Measurements from ENCODE around the gene FGF9. TPM values are rescaled to one million over a fixed set of nuclear protein-coding genes. Genes with fewer than 3 reads are reported as not detected.

Gene FGF9
- total RNA-seq, 2 donors from 2014 or later, result 5.9 to 7.8 TPM

- intact Hi-C loops (cut with DNase I), result no loop called here
- no peak for DNase-seq
- ATAC-seq, result no peak
These were observed 26.1 kb downstream of the FGF9 start for GRCh38 chr13:21696865-21697448.

GRCh38 chr13:21698817-21699679 lies 28.2 kb downstream of the FGF9 start:
- DNase-seq, result no peak
- intact Hi-C loops (cut with DNase I), result no loop called here
- no peak for ATAC-seq

GRCh38 chr13:21701460-21701859 lies 30.6 kb downstream of the FGF9 start:
- DNase-seq, result no peak
- no peak for ATAC-seq

GRCh38 chr13:21703846-21704245 lies 33.0 kb downstream of the FGF9 start:
- ATAC-seq (no peak), DNase-seq (no peak)
- intact Hi-C loops (cut with DNase I), result no loop called here

More at GRCh38 chr13:21701460-21701859, 30.6 kb downstream of the FGF9 start:
- intact Hi-C loops (cut with DNase I), result no loop called here

- intact Hi-C loops (cut with DNase I), result no loop called here
- ATAC-seq, result no peak
- no peak for DNase-seq
These were observed 36.7 kb downstream of the FGF9 start for GRCh38 chr13:21707586-21707985.

- DNase-seq, result no peak
- no peak for ATAC-seq
- intact Hi-C loops (cut with DNase I), result no loop called here
These were observed 38.8 kb downstream of the FGF9 start for GRCh38 chr13:21709697-21710096.

- intact Hi-C loops (cut with DNase I), result no loop called here
- DNase-seq, result no peak
- ATAC-seq, result no peak
These were observed 39.3 kb downstream of the FGF9 start for GRCh38 chr13:21710163-21710562.

GRCh38 chr13:21717817-21718216 lies 46.9 kb downstream of the FGF9 start:
- no peak for DNase-seq
- ATAC-seq, result peak in 1 of 2 donors; percentile 25
- intact Hi-C loops (cut with DNase I), result no loop called here

- intact Hi-C loops (cut with DNase I), result no loop called here
- ATAC-seq (no peak), DNase-seq (no peak)
These were observed 48.6 kb downstream of the FGF9 start for GRCh38 chr13:21719463-21719862.

GRCh38 chr13:21723807-21724505 lies 53.1 kb downstream of the FGF9 start:
- ATAC-seq, result no peak
- intact Hi-C loops (cut with DNase I), result no loop called here

GRCh38 chr13:21730186-21730880 lies 59.5 kb downstream of the FGF9 start:
- intact Hi-C loops (cut with DNase I), result no loop called here
- DNase-seq, result no peak
- no peak for ATAC-seq

More at GRCh38 chr13:21723807-21724505, 53.1 kb downstream of the FGF9 start:
- no peak for DNase-seq

- intact Hi-C loops (cut with DNase I), result no loop called here
- DNase-seq (no peak), ATAC-seq (no peak)
These were observed 62.8 kb downstream of the FGF9 start for GRCh38 chr13:21733475-21734263.

GRCh38 chr13:21734961-21735360 lies 64.1 kb downstream of the FGF9 start:
- DNase-seq (no peak), ATAC-seq (no peak)
- intact Hi-C loops (cut with DNase I), result no loop called here

- DNase-seq, result peak; percentile 24
These were observed 65.0 kb downstream of the FGF9 start for GRCh38 chr13:21735701-21736401.

GRCh38 chr13:21736926-21737325 lies 66.1 kb downstream of the FGF9 start:
- DNase-seq, result no peak
- intact Hi-C loops (cut with DNase I), result no loop called here
- ATAC-seq, result no peak

More at GRCh38 chr13:21735701-21736401, 65.0 kb downstream of the FGF9 start:
- intact Hi-C loops (cut with DNase I), result no loop called here
- ATAC-seq, result peak; percentile 78 to 86

- ATAC-seq (no peak), DNase-seq (no peak)
- intact Hi-C loops (cut with DNase I), result no loop called here
These were observed 67.8 kb downstream of the FGF9 start for GRCh38 chr13:21738630-21739029.

GRCh38 chr13:21739771-21740170 lies 68.9 kb downstream of the FGF9 start:
- no peak for ATAC-seq
- intact Hi-C loops (cut with DNase I), result no loop called here

GRCh38 chr13:21741396-21741979 lies 70.6 kb downstream of the FGF9 start:
- ATAC-seq (no peak), DNase-seq (no peak)
- intact Hi-C loops (cut with DNase I), result no loop called here

More at GRCh38 chr13:21739771-21740170, 68.9 kb downstream of the FGF9 start:
- DNase-seq, result no peak

Data from left cardiac atrium (tissue), 4 donors.